Posterior cingulate gyrus (tissue), 11 donors: ENCODE measurements around the gene NEK4.
A peak's percentile ranks its signal among the peaks of the same experiment; 100 is the strongest.

ENCODE experiments used
- DNase-seq, 10 donors: peaks; one replicate each; pipeline versions ENCODE4 v3.0.0 to v3.0.0-alpha.2; 2020 to 2021; ENCODE audit warnings: mixed read lengths in 3 of 10
- intact Hi-C: fragments of 100-400 bp; cut with DNase I; formaldehyde crosslinking; loops from one replicate; pipeline ENCODE4 v1.15.1; 2023

The NEK4 gene

GRCh38 chr3:52770496-52771333 is at the start of gene NEK4:
Gene NEK4 (minus strand): TSS chr3:52770940. CDS start chr3:52770746, 194 bp downstream.
- DNase-seq = peak; percentile 89 to 99 (median 94)
- intact Hi-C loops = loop anchor here (2.0 kb wide), 1 partner anchor 66 kb away; the partner anchor contains the start of gene GLT8D1

GRCh38 chr3:52819936-52820335 is 49.2 kb upstream of the NEK4 start:
- DNase-seq = no peak
- intact Hi-C loops = no loop called here

- DNase-seq = no peak
- intact Hi-C loops = no loop called here
These were observed 47.1 kb upstream of the NEK4 start for GRCh38 chr3:52817860-52818259.

- no peak for DNase-seq
- intact Hi-C loops = no loop called here
These were observed 46.5 kb upstream of the NEK4 start for GRCh38 chr3:52817221-52817620.

GRCh38 chr3:52816654-52817053 is 45.9 kb upstream of the NEK4 start:
- DNase-seq = no peak
- intact Hi-C loops = no loop called here

- intact Hi-C loops = no loop called here
- no peak for DNase-seq
These were observed 45.5 kb upstream of the NEK4 start for GRCh38 chr3:52816199-52816598.

- DNase-seq = no peak
These were observed 43.1 kb upstream of the NEK4 start for GRCh38 chr3:52813810-52814209.

GRCh38 chr3:52811452-52812011 is 40.8 kb upstream of the NEK4 start:
- intact Hi-C loops = no loop called here
- DNase-seq = no peak

More at GRCh38 chr3:52813810-52814209, 43.1 kb upstream of the NEK4 start:
- intact Hi-C loops = no loop called here

GRCh38 chr3:52810923-52811322 is 40.2 kb upstream of the NEK4 start:
- DNase-seq = no peak

GRCh38 chr3:52809662-52810377 is 39.1 kb upstream of the NEK4 start:
- intact Hi-C loops = no loop called here
- DNase-seq = no peak

More at GRCh38 chr3:52810923-52811322, 40.2 kb upstream of the NEK4 start:
- intact Hi-C loops = no loop called here

- intact Hi-C loops = no loop called here
- no peak for DNase-seq
These were observed 38.4 kb upstream of the NEK4 start for GRCh38 chr3:52809149-52809548.

GRCh38 chr3:52805270-52806039 is 34.7 kb upstream of the NEK4 start:
- no peak for DNase-seq
- intact Hi-C loops = no loop called here

GRCh38 chr3:52801839-52802238 is 31.1 kb upstream of the NEK4 start:
- DNase-seq = no peak
- intact Hi-C loops = no loop called here

GRCh38 chr3:52800079-52800478 is 29.3 kb upstream of the NEK4 start:
- intact Hi-C loops = no loop called here
- DNase-seq = no peak

- no peak for DNase-seq
- intact Hi-C loops = no loop called here
These were observed 28.3 kb upstream of the NEK4 start for GRCh38 chr3:52798978-52799476.

- intact Hi-C loops = no loop called here
- no peak for DNase-seq
These were observed 27.7 kb upstream of the NEK4 start for GRCh38 chr3:52798376-52798977.

GRCh38 chr3:52796411-52796810 is 25.7 kb upstream of the NEK4 start:
- no peak for DNase-seq
- intact Hi-C loops = no loop called here

- intact Hi-C loops = no loop called here
- no peak for DNase-seq
These were observed 24.7 kb upstream of the NEK4 start for GRCh38 chr3:52795298-52795900.

- intact Hi-C loops = no loop called here
- DNase-seq = no peak
These were observed 23.9 kb upstream of the NEK4 start, which contains the start of gene ITIH3 for GRCh38 chr3:52794612-52795099. Gene ITIH3 (plus strand): TSS chr3:52794796. CDS start chr3:52794804, 8 bp downstream.
